RWPE1 (cell line): Measurements from ENCODE around the gene TWNK.
A peak's percentile ranks its signal among the peaks of the same experiment; 100 is the strongest.

Source experiments
- CTCF ChIA-PET: fragments of 350-600 bp; sonication (Branson Sonifier 250); formaldehyde crosslinking; extraction: SDS; loops from one replicate; lab custom pipeline; 2021; lab: Yijun Ruan, JAX
- POLR2A ChIA-PET: fragments of 400-600 bp; formaldehyde crosslinking; extraction: SDS; loops from one replicate; lab custom pipeline; 2020; ENCODE audit warnings: antibody characterized with exemption; ENCODE audit not compliant: low non-redundant PET; lab: Yijun Ruan, JAX
- DNase-seq: peaks from one replicate; pipeline ENCODE4 v3.0.0; 2012; ENCODE audit warnings: low spot score
- H3K27ac ChIP-seq: fragments of 450-650 bp; 2 replicates; pipeline ENCODE4 v1.5.1; 2017
- CTCF ChIP-seq: fragments of 450-650 bp; conservative IDR thresholded peaks from 2 replicates; pipeline ENCODE4 v1.5.1; 2017; ENCODE audit warnings: low read depth, mild to moderate bottlenecking

TWNK gene

GRCh38 chr10:100983868-100984671, 3.3 kb upstream of the TWNK start:
- no peak for TF ChIP-seq CTCF
- POLR2A ChIA-PET = no interaction called here
- no peak for DNase-seq
- CTCF ChIA-PET = interaction anchor here (0.5 kb wide), 1 partner anchor 559 kb away, joined by 6 read pairs; no protein-coding TSS in a partner anchor
- H3K27ac ChIP-seq = no peak overlapping the region; the same call in 1 of the 2 replicates

- H3K27ac ChIP-seq = no peak overlapping the region; the same call in 1 of the 2 replicates
- DNase-seq = no peak
- CTCF ChIA-PET = interaction anchor here (0.5 to 1.6 kb wide), 4 partner anchors 13 to 558 kb away, joined by 4 to 7 read pairs (median 6); no protein-coding TSS in a partner anchor
- POLR2A ChIA-PET = interaction anchor here (0.9 kb wide), 1 partner anchor 13 kb away, joined by 7 read pairs; no protein-coding TSS in a partner anchor
- no peak for TF ChIP-seq CTCF
Observed at GRCh38 chr10:100984672-100985177, 2.6 kb upstream of the TWNK start.

- no peak overlapping the region for H3K27ac ChIP-seq
- ChIA-PET POLR2A (interaction anchor here (0.9 kb wide), 1 partner anchor 13 kb away, joined by 7 read pairs; no protein-coding TSS in a partner anchor), CTCF (interaction anchor here (0.6 to 1.6 kb wide), 4 partner anchors 12 to 29 kb away, joined by 3 to 7 read pairs (median 5); no protein-coding TSS in a partner anchor)
- no peak for DNase-seq
- no peak for TF ChIP-seq CTCF
Observed at GRCh38 chr10:100985336-100985735, 2.0 kb upstream of the TWNK start.

- DNase-seq = no peak
- TF ChIP-seq CTCF = no peak
- H3K27ac ChIP-seq = peak overlapping the region; percentile 88
- ChIA-PET CTCF (interaction anchor here (0.9 to 1.8 kb wide), 4 partner anchors 11 to 102 kb away, joined by 3 to 7 read pairs (median 6); partner anchors contain the start of gene LZTS2), POLR2A (no interaction called here)
Observed at GRCh38 chr10:100986623-100986951, 756 bp upstream of the TWNK start.

GRCh38 chr10:100987685-100988049, 324 bp downstream of the TWNK start:
- POLR2A ChIA-PET = interaction anchor here (0.5 to 1.0 kb wide), 2 partner anchors 11 to 73 kb away, joined by 3 to 8 read pairs; no protein-coding TSS in a partner anchor
- DNase-seq = no peak
- TF ChIP-seq CTCF = no peak
- CTCF ChIA-PET = interaction anchor here (0.6 to 2.7 kb wide), 3 partner anchors 10 to 154 kb away, joined by 5 to 20 read pairs (median 6); partner anchors contain the start of gene LZTS2
- peak overlapping the region; percentile 88 for H3K27ac ChIP-seq

- peak overlapping the region; percentile 18 for H3K27ac ChIP-seq
- TF ChIP-seq CTCF = no peak
- no peak for DNase-seq
- POLR2A ChIA-PET = interaction anchor here (0.9 to 1.0 kb wide), 2 partner anchors 9 to 10 kb away, joined by 3 read pairs; no protein-coding TSS in a partner anchor
- CTCF ChIA-PET = interaction anchor here (2.7 kb wide), 1 partner anchor 10 kb away, joined by 20 read pairs; no protein-coding TSS in a partner anchor
Observed at GRCh38 chr10:100988166-100988565, 823 bp downstream of the TWNK start.
